ENCODE data around the gene LMBRD2.
A peak's percentile ranks its signal among the peaks of the same experiment; 100 is the strongest.

LMBRD2 gene

GRCh38 chr5:36096486-36096885 lies 55.2 kb downstream of the LMBRD2 start:
- no peak for DNase-seq

GRCh38 chr5:36089989-36090388 lies 61.7 kb downstream of the LMBRD2 start:
- no peak for DNase-seq

GRCh38 chr5:36079200-36079781 lies 72.4 kb downstream of the LMBRD2 start:
- DNase-seq = peak; percentile 43

- no peak for DNase-seq
Measured at GRCh38 chr5:36078430-36078829, 73.3 kb downstream of the LMBRD2 start.

GRCh38 chr5:36073595-36074216 lies 78.0 kb downstream of the LMBRD2 start:
- peak; percentile 25 for DNase-seq

- no peak for DNase-seq
Measured at GRCh38 chr5:36070687-36071571, 80.8 kb downstream of the LMBRD2 start.

- DNase-seq = no peak
Measured at GRCh38 chr5:36068751-36069281, 82.9 kb downstream of the LMBRD2 start.

GRCh38 chr5:36066540-36067210 lies 85.0 kb downstream of the LMBRD2 start, which contains the start of gene UGT3A2:
TSS of gene UGT3A2 (minus strand) at chr5:36066882. CDS start at chr5:36066789, 93 bp downstream.
- DNase-seq = no peak

GRCh38 chr5:36066001-36066539 lies 85.6 kb downstream of the LMBRD2 start:
- DNase-seq = no peak

GRCh38 chr5:36060420-36060887 lies 91.2 kb downstream of the LMBRD2 start:
- DNase-seq = no peak

GRCh38 chr5:36059571-36060419 lies 91.9 kb downstream of the LMBRD2 start:
- no peak for DNase-seq

GRCh38 chr5:36058776-36059175 lies 92.9 kb downstream of the LMBRD2 start:
- DNase-seq = no peak

GRCh38 chr5:36057386-36057785 lies 94.3 kb downstream of the LMBRD2 start:
- DNase-seq = no peak

GRCh38 chr5:36056422-36056821 lies 95.3 kb downstream of the LMBRD2 start:
- no peak for DNase-seq

- no peak for DNase-seq
Measured at GRCh38 chr5:36055984-36056383, 95.7 kb downstream of the LMBRD2 start.

GRCh38 chr5:36054647-36055046 lies 97.0 kb downstream of the LMBRD2 start:
- DNase-seq = no peak

- no peak for DNase-seq
Measured at GRCh38 chr5:36052538-36052937, 99.1 kb downstream of the LMBRD2 start.

GRCh38 chr5:36049949-36050348 lies 101.7 kb downstream of the LMBRD2 start:
- no peak for DNase-seq
